GM12892 (cell line): Measurements from ENCODE around the gene SWSAP1.

ENCODE experiments used
- POLR2A ChIP-seq: IDR thresholded peaks from 2 replicates; pipeline ENCODE4 v1.6.1; 2011; ENCODE audit warnings: low read depth, low read length, control low read depth
- POLR2AphosphoS5 ChIP-seq: IDR thresholded peaks from 2 replicates; pipeline ENCODE4 v1.6.1; 2011; ENCODE audit warnings: low read depth, low read length, control low read depth
- TAF1 ChIP-seq: IDR thresholded peaks from 2 replicates; pipeline ENCODE4 v1.6.1; 2011; ENCODE audit warnings: low read depth, mild to moderate bottlenecking, control low read depth, low read length, borderline replicate concordance

- no peak for TF ChIP-seq POLR2A
- no peak for TF ChIP-seq TAF1
- no peak for TF ChIP-seq POLR2AphosphoS5
Observed at GRCh38 chr19:11365557-11366117, 8.8 kb upstream of the SWSAP1 start.
